ENCODE data around the gene PCGF5.

- no peak for TF ChIP-seq CTCF (IDR thresholded peaks at IDR 0.05; ENCODE audit: low read depth, low read length, poor library complexity, severe bottlenecking)
- TF ChIP-seq EZH2phosphoT487 (IDR thresholded peaks at IDR 0.05; ENCODE audit: borderline replicate concordance, low read length), result no peak
Observed at GRCh38 chr10:91247360-91248111, 27.1 kb downstream of the PCGF5 start.

Data from DOHH2 (cell line).